Measurements from ENCODE around the gene CDYL2. TPM values are rescaled to one million over a fixed set of nuclear protein-coding genes. Genes with fewer than 3 reads are reported as not detected.
"Not testable (repeated sequence)": the region's sequence is repeated elsewhere in the genome, so short reads cannot be mapped to it uniquely, and the experiment has no call there.

CDYL2 gene
- total RNA-seq, 1 donor from 2014 or later, result 125 TPM

DNA sequence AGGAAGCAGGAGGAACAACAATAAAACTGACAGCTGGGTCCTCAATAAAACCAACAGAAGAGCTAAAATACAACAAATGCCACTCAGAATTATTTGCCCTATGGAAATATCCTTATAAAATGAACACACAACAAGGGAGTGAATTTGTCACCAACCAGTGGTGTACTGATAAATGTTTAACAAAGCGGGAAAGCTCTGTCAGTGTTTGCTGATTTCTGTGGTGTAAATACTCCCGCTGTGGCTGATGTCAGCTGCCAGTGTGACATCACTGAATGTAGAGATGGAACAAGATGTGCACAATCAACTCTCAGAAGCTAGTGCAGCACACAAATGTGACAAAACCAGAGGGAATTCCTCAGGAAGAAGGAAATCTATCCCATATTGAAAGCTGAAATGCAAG lies 51.9 kb downstream of the CDYL2 start:
- intact Hi-C loops (cut with micrococcal nuclease), result no loop called here

GRCh38 chr16:80751167-80751566 lies 53.2 kb downstream of the CDYL2 start:
- intact Hi-C loops (cut with micrococcal nuclease), result no loop called here

DNA sequence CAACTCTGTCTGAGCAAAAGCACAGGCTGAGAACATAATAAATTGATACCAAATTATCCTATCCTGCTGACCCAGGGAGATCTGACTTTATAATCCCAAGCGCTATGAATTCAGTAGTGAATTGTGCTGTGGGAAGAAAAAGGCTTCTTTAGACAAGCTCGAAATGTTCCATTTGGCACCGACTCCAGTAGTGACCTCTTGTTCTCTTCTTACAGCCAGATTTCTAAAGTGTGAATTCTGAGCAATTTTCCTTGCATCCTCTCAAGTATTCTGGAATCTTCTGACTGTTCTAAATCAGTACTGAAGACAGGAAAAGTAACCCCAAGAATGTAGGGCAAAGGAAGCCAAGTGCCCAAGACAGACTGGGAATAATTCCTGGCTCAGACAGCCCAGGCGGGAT lies 58.2 kb downstream of the CDYL2 start:
- intact Hi-C loops (cut with micrococcal nuclease), result loop anchor here (10.0 kb wide), 1 partner anchor 51 kb away; no protein-coding TSS in a partner anchor

GRCh38 chr16:80744856-80745255 lies 59.5 kb downstream of the CDYL2 start:
- intact Hi-C loops (cut with micrococcal nuclease), result loop anchor here (5.0 to 10.0 kb wide), 4 partner anchors 50 to 218 kb away; partner anchors contain the start of gene CDYL2

- intact Hi-C loops (cut with micrococcal nuclease), result loop anchor here (5.0 to 10.0 kb wide), 4 partner anchors 49 to 216 kb away; partner anchors contain the start of gene CDYL2
Observed at GRCh38 chr16:80743772-80744171, 60.6 kb downstream of the CDYL2 start.

- intact Hi-C loops (cut with micrococcal nuclease), result loop anchor here (5.0 to 10.0 kb wide), 4 partner anchors 48 to 216 kb away; partner anchors contain the start of gene CDYL2
Observed at GRCh38 chr16:80743273-80743672, 61.1 kb downstream of the CDYL2 start.

GRCh38 chr16:80742331-80742730 lies 62.1 kb downstream of the CDYL2 start:
- intact Hi-C loops (cut with micrococcal nuclease), result loop anchor here (5.0 to 10.0 kb wide), 4 partner anchors 48 to 215 kb away; partner anchors contain the start of gene CDYL2

- intact Hi-C loops (cut with micrococcal nuclease), result loop anchor here (5.0 to 10.0 kb wide), 4 partner anchors 47 to 214 kb away; partner anchors contain the start of gene CDYL2
Observed at GRCh38 chr16:80741724-80742123, 62.7 kb downstream of the CDYL2 start.

DNA sequence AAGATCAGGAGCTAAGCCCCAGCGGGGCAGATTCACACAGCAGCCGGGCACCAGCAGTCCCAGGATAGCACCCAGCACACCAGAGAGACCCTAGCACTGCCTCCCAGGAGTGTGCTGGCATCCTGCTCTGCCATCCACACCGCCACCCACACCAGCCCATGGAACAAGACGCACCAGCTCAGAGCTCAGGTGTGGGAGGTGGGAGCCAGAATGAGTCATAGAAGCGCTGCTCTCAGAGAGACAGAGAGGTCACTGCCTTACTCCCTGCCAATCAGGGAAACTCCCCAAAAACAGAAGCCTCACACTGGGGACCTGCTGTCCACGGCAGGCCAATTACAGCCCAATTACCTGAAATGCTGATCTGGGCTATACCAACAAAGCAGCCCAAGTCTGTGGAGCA lies 64.9 kb downstream of the CDYL2 start:
- intact Hi-C loops (cut with micrococcal nuclease), result no loop called here

- intact Hi-C loops (cut with micrococcal nuclease), result no loop called here
Observed at GRCh38 chr16:80738521-80738920, 65.9 kb downstream of the CDYL2 start.

DNA sequence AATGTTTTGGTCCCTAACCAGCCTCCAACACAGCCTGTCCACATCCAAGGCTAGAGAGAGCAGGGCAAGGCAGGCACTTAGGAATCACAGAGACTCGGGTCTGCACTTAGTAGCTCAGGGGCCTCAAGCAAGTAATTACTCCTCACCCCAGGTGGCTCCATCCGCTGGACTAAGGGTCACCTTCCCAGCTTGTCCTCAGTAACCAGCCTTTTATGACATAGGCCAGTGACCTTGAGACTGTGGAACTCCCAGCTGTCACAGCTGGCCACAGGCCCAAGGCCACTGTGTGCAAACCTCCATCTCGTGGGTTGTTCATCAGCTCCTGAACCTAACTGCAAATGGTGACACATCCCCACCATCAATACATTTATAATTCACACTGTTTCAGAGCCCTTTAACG lies 68.6 kb downstream of the CDYL2 start:
- intact Hi-C loops (cut with micrococcal nuclease), result no loop called here

GRCh38 chr16:80733407-80733806 lies 71.0 kb downstream of the CDYL2 start:
- intact Hi-C loops (cut with micrococcal nuclease), result no loop called here

DNA sequence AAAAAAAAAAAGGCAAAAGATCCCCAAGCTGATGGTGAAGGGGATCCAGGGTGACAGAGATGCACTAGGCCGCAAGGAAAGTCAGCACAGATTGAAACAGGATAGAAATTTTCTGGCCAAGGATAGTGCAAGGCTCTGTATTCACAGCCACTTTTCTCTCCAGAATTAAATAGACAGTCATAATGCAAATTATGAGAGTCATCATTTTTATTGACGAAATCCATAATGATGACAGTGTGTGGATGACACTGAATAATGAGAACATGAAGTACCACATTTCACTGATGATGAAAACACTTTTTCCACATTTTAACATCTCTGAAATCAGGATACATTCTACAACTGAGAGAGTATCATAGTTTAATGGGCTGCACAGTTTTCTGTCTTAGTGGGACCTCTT lies 72.5 kb downstream of the CDYL2 start:
- intact Hi-C loops (cut with micrococcal nuclease), result no loop called here

- intact Hi-C loops (cut with micrococcal nuclease), result not testable (repeated sequence)
Observed at GRCh38 chr16:80727066-80727763, 77.2 kb downstream of the CDYL2 start.

GRCh38 chr16:80725566-80726162 lies 78.7 kb downstream of the CDYL2 start:
- intact Hi-C loops (cut with micrococcal nuclease), result no loop called here

DNA sequence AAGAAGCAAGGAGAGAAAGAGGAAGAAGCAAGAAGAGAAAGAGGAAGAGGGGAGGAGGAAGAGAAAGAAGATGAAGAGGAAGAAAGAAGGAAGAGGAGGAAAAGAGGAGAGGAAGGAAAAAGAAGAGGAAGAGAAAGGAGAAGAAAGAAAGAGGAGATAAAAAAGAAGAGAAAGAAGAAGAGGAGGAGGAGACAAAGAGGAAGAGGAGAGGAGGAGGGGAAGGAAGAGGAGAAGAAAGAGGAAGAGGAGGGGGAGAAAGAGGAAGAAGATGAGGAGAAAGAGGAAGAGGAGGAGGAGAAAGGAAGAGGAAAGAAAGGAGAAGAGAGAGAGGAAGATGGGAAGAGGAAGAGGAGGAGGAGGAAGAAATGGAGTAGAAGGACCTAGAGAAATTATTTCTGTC lies 80.4 kb downstream of the CDYL2 start:
- intact Hi-C loops (cut with micrococcal nuclease), result no loop called here

DNA sequence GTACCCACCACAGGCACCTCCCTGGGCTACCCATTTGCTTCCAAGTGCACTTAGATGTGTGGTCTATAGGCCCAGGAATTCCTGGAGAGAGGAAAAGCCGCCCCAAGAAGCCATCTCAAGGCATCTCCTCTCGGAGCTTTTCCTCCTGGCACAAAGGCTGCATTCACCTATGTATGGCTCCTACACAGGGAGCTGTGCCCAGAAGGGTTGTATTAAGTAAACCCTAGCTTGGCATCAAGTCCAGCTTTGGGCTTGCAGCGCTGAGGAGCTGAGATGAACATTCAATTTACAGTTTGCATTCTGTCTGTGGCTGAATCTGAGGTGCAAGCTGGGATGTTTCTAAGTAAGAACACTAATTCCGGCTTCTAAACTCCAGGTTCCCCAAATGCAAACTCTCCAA lies 81.3 kb downstream of the CDYL2 start:
- intact Hi-C loops (cut with micrococcal nuclease), result no loop called here

DNA sequence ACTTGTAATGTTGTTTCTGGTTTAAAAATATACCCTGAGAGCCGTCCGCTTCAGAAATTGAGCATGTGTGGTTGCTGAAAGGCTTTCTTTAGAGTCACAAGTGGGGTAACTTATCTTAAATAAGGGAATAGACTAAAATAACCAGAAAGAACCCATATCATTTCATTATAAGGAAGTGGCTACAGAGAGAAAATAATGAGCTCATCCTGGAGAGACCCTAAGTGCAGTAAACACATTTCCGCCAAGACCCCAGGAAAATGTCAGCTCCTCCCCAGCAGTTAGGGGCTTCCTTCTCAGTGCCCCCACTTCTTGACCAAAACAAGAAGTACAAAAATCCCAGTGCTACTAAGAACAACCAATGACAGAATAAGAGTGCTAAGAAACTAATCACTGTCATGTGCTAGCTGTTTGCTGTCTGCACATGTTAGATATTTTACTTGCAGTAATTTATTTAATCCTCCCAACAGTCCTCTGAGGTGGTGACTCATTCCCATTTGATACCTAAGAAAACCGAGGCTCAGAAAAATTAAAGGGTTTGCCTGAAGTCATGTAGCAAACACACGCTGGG lies 83.5 kb downstream of the CDYL2 start:
- intact Hi-C loops (cut with micrococcal nuclease), result no loop called here

GRCh38 chr16:80719573-80719972 lies 84.8 kb downstream of the CDYL2 start:
- intact Hi-C loops (cut with micrococcal nuclease), result loop anchor here (5.0 kb wide), 1 partner anchor 62 kb away; no protein-coding TSS in a partner anchor

GRCh38 chr16:80718480-80719220 lies 85.7 kb downstream of the CDYL2 start:
- intact Hi-C loops (cut with micrococcal nuclease), result loop anchor here (5.0 kb wide), 1 partner anchor 61 kb away; no protein-coding TSS in a partner anchor

DNA sequence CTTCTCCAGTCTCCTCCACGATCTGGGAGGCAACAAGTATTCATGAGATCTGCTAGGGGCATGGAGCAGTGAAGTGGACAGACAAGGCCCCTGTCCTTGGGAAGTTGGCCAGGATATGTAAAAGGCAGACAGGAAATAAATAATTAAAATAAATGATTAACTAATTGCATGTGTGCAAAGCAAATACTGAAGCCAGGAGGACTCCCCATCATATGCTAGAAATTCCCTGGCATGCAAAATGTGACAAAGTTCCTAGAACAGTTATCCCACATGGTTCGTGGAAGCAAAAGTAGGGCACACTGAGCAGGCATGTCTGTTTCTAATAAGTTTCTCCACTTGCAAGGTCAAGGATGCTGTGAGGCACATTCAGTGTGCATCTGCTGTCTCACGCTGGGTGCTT lies 86.8 kb downstream of the CDYL2 start:
- intact Hi-C loops (cut with micrococcal nuclease), result loop anchor here (5.0 kb wide), 1 partner anchor 60 kb away; no protein-coding TSS in a partner anchor

Data from T-helper 1 cell treated with Interleukin-12 subunit alpha and Interleukin-12 subunit beta and Interleukin-4 antibody, amounts not matched to agents 30 ng/mL and 1 ng/mL, for 36 hours (primary cell).